C1 segment of cervical spinal cord (tissue), 14 donors: ENCODE data around the gene NRF1.

Experiments
- DNase-seq, 14 donors: peaks; one replicate each; lab custom pipeline; 2025; lab: John Stamatoyannopoulos, UW

Gene NRF1

GRCh38 chr7:129730159-129730558 is 118.6 kb downstream of the NRF1 start:
- DNase-seq = no peak

GRCh38 chr7:129734400-129734799 is 122.9 kb downstream of the NRF1 start:
- DNase-seq = no peak

GRCh38 chr7:129739427-129739826 is 127.9 kb downstream of the NRF1 start:
- DNase-seq = peak in 2 of 14 donors; percentile 23 to 93

- peak in 3 of 14 donors; percentile 6 to 77 (median 29) for DNase-seq
Measured at GRCh38 chr7:129740574-129741410, 129.3 kb downstream of the NRF1 start.

- peak in 10 of 14 donors; percentile 6 to 24 (median 16) for DNase-seq
Measured at GRCh38 chr7:129741743-129742213, 130.3 kb downstream of the NRF1 start.

GRCh38 chr7:129742256-129742655 is 130.7 kb downstream of the NRF1 start:
- DNase-seq = no peak

GRCh38 chr7:129746857-129747529 is 135.5 kb downstream of the NRF1 start:
- no peak for DNase-seq

- no peak for DNase-seq
Measured at GRCh38 chr7:129748356-129749109, 137.0 kb downstream of the NRF1 start.

GRCh38 chr7:129750091-129750490 is 138.6 kb downstream of the NRF1 start:
- no peak for DNase-seq

- no peak for DNase-seq
Measured at GRCh38 chr7:129750501-129750900, 139.0 kb downstream of the NRF1 start.

GRCh38 chr7:129751916-129752315 is 140.4 kb downstream of the NRF1 start:
- DNase-seq = no peak

GRCh38 chr7:129752760-129753159 is 141.2 kb downstream of the NRF1 start:
- DNase-seq = no peak

- no peak for DNase-seq
Measured at GRCh38 chr7:129754406-129754805, 142.9 kb downstream of the NRF1 start.

- DNase-seq = no peak
Measured at GRCh38 chr7:129757991-129758390, 146.5 kb downstream of the NRF1 start.

- no peak for DNase-seq
Measured at GRCh38 chr7:129762387-129762969, 151.0 kb downstream of the NRF1 start.

GRCh38 chr7:129764247-129765084 is 152.9 kb downstream of the NRF1 start:
- DNase-seq = no peak

GRCh38 chr7:129765352-129765751 is 153.8 kb downstream of the NRF1 start:
- no peak for DNase-seq

GRCh38 chr7:129767120-129768015 is 155.8 kb downstream of the NRF1 start:
- no peak for DNase-seq

GRCh38 chr7:129768614-129769399 is 157.3 kb downstream of the NRF1 start:
- no peak for DNase-seq
